OCI-M1 (cell line): ENCODE data around the gene FSHB.
"Not testable (repeated sequence)": the region's sequence is repeated elsewhere in the genome, so short reads cannot be mapped to it uniquely, and the experiment has no call there.

Experiments
- DNase-seq: peaks from one replicate; lab custom pipeline; 2025; lab: John Stamatoyannopoulos, UW

FSHB gene

GRCh38 chr11:30268638-30269037 lies 37.8 kb downstream of the FSHB start:
- not testable (repeated sequence) for DNase-seq

DNA sequence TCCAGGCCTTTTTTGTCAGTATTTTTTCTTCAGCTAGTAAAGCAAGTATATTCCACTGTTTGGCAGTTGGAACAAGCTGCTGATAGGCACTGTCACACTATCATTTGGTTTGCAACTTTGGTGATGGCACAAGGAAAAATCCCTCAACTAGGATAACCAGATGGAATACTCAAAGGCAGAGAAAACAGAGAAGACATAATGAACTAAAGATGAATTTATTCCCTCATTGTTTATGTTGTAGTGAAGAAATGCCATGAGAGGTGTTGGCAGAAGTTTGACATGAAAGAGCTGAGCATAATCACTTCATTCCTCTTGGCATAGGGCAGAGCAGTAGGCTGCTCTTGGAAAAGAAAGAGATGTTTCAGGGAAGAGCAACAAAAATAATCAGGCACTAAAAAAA lies 39.9 kb downstream of the FSHB start:
- DNase-seq = no peak

- no peak for DNase-seq
Measured at GRCh38 chr11:30277176-30277575, 46.4 kb downstream of the FSHB start.

DNA sequence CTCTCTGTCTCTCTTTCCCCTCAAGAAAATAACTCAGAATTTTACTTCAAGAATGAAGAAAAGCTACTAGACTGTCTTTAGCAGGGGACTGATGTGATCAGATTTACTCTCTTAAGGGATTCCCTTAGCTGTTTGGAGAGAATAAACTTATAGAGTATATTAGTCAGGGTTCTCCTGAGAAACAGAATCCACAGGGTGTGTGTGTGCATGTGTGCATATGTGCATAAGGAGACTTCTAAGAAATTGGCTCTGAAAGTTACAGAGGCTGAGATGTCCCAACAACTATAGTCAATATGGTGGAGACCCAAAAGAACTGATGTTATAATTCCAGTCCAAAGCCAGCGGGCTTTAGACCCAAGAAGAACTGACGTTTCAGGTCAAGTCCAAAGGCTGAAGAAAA lies 49.0 kb downstream of the FSHB start:
- no peak for DNase-seq

DNA sequence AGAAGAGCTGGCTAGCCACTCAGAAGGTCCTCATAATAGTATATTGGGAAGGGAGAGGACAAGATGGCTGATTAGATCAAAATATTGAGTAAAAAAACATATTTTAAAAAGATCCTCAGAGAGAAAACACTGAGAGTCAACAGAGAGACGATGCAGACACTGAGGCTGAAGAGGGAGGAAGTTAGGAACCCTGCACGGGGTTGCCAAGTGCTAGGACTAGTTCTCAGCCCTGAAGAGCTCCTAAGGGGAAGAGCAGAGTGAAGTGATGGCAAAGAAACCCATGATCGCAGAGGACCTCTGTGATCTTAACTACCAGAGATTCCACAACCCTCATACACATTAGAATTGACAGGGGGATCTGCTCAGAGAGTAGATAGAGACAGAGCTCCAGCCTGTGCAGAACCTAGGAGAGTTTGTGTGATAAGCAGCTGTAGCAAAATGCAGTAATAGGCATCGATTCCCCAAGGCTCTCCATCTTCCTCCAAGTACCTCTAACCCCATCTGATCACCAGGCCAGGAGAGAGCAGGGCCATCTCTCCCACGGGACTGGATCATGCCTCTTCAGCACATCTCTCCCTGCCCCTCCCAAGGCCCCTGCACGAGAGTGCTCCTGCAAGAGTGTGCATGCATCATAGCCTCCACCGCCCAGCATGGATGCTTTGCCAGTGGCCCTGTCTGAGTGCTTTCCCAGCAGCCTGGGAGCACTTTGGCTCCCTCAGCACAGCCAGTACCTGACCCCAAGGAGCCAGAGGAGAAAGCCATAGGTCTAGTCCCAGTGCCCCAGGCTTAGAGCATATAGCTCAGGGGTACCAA lies 50.9 kb downstream of the FSHB start:
- no peak for DNase-seq

DNA sequence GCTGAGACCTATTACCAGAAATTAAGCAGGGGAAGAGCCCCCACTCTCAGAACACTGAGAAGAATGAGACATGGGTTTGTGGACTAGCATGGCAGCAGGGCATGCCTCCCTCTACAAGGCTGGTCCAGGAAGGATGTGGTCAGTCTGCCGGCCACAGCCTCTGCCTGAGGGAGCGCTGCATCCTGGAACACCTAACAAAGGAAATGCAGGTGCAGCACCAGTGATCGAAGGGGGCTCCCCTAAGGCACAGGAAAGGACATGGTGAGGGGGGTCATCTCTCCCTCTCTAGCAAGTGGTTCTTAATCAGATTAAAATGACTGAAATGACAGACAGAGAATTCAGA lies 51.4 kb downstream of the FSHB start:
- DNase-seq = no peak
